GM21528 (cell line): Measurements from ENCODE around the gene FYB1.
A peak's percentile ranks its signal among the peaks of the same experiment; 100 is the strongest.
"Not testable (repeated sequence)": the region's sequence is repeated elsewhere in the genome, so short reads cannot be mapped to it uniquely, and the experiment has no call there.

Experiments used
- ATAC-seq: cut with Tn5 transposase; IDR thresholded peaks from one replicate; pipeline ENCODE4 v1.9.1; 2021; ENCODE audit warnings: mild to moderate bottlenecking, moderate library complexity; ENCODE audit not compliant: unreplicated experiment, low FRiP score

The FYB1 gene

DNA sequence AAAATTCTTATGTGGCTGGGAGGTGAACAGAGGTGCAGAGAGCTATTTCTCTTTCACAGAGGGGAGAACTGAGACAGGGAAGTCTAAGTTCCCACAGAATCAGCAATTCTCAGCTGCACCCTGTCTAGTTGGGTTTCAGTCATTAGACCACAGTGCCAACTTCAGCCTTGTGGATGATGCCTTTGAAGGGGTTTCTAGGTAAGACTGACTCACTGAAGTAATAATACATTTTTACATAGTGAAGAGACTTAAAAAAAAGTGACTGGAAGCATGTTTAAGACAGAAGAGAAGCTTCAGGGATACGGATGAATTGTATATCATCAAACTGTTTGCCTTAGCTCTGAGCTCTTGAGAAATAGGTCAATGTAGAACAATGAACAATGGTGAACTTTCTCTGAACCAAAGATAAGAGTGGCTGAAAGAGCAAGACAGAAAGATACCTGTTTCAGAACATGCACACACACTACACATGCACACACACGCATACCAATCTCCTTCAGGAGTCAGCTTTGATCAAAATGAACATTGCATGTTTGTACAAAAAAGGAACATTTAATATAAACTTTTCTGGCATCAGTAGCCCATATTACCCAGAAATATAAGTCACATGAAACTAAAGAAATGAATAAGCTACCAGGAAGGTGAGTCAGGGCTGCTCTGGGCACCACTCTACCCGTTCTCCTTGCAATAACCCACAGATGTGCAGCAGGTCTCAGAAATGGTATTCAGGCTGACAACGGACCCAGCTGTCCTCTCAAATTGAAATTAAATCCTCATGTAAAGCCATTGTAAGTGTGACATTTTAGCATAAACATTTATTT is 12.6 kb upstream of the FYB1 start:
- no peak for ATAC-seq

- no peak for ATAC-seq
Measured at GRCh38 chr5:39228596-39228995, 9.2 kb upstream of the FYB1 start.

GRCh38 chr5:39226558-39226957 is 7.2 kb upstream of the FYB1 start:
- no peak for ATAC-seq

DNA sequence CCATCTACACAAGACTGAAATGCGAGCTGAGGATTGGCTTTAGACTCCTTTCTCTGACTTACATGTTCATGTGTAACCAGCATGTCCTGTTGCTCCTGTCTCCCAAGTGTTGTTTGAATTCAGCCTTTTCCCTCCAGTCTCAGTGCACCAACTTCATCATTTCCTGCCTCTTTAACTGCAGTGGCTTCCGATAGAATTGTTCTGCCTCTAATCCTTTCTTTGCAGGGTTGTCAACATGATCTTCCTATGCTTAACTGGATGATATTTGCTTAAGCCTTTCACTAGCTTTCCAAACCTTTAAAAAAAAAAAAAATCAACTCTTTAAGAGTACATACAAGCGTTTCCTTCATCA is 6.7 kb upstream of the FYB1 start:
- no peak for ATAC-seq

GRCh38 chr5:39225405-39226099 is 6.2 kb upstream of the FYB1 start:
- ATAC-seq = no peak

- ATAC-seq = no peak
Measured at GRCh38 chr5:39224196-39224761, 4.9 kb upstream of the FYB1 start.

DNA sequence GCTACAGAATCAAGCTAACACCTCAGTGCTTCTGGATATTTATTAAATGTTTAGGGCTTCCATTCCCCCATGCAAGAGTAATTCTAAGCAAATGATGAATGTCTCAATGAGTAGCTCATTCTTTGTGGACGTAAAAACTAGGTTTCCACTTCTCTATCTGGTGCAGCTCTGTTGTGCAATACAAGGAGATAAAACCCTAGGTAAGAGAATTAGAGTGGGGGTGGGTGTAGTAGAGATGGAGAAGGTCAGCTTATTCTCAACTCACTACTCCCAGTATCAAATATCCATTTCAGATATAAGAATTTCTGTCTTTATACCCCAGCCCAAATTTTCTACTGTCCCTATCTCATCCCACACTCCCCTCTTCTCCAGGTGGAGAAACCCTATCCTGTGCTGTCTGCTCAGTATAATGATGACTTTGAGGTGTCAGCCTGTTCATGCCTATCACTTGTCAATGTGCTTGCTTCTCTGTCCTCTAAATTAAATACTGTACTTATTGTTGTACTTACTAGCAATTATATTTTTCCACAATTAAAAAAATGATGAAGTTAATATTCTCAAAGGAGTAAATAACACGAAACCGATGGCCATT is 4.3 kb upstream of the FYB1 start:
- ATAC-seq = no peak

DNA sequence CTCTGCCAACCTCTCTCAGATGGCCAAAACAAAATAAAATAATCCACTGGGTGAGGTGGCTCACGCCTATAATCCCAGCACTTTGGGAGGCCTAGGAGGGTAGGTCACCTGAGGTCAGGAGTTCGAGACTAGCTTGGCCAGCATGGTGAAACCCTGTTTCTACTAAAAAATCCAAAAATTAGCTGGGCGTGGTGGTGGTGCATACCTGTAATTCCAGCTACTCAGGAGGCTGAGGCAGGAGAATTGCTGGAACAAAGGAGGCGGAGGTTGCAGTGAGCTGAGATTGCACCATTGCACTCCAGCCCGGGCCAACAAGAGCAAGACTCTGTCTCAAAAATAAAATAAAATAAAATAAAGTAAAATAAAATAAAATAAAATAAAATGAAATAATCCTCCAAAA is 2.3 kb upstream of the FYB1 start:
- not testable (repeated sequence) for ATAC-seq

DNA sequence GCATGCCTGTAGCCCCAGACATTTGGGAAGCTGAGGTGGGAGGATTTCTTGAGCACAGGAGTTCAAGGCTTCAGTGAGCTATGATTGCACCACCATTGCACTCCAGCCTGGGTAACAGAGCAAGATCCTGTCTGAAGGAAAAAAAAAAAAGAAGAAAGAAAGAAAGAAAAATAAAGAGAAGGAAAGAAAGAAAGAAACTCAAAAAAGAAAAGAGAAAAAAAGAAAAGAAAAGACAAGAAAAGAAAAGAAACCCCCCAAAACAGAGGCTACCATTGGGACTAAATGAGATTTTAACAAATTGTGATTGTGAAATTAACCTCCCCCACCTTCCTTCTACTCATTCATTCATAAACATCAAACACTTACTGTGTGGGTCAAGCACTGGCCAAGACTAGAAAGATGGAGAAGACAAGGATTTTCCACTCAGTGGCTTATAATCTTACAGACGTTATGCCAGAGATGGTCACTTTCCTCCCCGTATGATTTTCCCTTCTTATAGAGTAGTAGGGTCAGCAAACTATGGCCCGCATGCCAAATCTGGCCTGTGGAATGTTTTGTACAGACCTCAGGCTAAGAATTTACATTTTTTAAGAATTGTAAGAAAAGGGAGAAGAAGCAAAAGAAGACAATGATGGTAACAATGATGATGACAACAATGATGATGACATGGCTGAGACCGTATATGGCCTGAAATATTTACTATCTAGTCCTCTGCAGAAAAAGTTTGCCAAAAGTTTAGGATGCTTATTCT is 1.1 kb upstream of the FYB1 start:
- no peak for ATAC-seq

DNA sequence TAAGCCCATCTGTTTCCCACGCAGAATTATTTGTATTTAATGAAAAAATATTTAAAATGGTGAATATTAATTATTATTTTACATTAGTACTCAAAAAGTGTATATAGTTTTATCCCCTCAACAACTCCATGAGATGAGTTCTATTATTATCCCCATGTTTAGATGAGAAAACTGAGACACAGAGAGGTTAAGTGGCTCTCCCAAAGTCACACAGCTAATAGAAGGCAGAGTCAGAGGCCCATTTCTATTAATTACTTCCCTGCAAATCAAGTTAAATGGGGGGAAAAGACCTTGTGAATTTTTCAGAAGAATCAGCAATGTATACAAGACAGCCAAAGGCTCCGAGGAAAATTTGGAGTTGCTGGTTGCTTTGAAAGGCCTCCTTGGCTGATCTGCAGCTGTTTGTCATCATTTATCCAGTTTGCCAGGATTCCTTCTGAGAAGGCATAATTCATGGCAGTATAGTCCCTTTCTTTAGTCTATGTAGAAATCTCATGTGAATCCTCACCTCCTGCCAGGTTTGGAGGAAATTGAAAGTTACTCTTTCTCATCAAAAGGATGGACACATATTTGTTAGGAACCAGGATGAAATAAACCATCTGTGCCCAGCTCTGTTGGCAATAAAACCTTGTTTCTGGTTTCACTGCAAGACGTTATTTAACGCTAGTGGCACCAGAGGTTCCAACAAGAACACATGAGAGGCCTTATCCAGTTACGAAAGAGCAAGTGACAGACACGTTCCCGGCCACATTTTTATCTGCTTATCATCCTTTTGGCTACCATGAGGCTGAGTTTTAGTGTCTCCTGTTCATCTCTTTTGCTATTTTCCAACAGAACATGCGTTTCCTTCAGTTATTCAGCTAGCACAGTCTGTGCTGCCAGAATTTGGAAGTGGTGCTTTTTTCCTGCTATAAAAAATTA is 621 bp downstream of the FYB1 start:
- no peak for ATAC-seq

GRCh38 chr5:39217365-39218281 is 1.7 kb downstream of the FYB1 start:
- ATAC-seq = peak; percentile 91

DNA sequence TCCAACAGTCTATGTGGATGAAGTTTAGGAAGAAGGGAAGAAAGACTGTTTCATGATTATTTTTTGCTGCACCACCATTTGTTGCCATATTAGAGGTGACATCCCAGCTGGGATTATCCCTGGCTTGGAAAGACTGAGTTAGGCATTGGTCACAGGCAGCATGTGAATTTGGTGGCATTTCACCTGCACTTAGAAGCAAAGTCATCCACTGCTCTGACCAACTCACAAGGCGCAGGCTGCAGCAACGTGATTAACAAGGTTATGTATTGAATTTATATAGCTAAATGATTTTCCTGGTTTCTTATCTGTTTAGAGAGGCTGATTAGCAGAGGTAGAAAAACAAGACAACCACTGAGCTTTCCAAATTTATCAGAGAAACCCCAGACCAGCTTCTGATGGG is 2.7 kb downstream of the FYB1 start:
- no peak for ATAC-seq

DNA sequence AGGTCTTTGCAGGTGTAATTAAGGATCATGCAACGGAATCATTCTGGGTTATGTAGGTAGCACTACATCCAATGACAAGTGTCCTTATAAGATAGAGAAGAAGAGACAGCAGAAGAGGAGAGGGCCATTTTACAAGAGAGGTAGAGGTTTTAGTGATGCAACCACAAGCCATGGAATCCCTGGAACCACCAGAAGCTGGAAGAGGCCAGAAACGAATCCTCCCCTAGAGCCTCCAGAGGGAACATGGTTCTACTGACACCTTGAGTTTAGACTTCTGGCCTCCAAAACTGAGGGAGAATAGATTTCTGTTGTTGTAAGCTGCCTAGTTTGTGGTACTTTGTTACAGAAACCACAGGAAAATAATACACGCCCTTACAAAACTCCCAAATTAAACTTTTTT is 3.5 kb downstream of the FYB1 start:
- ATAC-seq = no peak

DNA sequence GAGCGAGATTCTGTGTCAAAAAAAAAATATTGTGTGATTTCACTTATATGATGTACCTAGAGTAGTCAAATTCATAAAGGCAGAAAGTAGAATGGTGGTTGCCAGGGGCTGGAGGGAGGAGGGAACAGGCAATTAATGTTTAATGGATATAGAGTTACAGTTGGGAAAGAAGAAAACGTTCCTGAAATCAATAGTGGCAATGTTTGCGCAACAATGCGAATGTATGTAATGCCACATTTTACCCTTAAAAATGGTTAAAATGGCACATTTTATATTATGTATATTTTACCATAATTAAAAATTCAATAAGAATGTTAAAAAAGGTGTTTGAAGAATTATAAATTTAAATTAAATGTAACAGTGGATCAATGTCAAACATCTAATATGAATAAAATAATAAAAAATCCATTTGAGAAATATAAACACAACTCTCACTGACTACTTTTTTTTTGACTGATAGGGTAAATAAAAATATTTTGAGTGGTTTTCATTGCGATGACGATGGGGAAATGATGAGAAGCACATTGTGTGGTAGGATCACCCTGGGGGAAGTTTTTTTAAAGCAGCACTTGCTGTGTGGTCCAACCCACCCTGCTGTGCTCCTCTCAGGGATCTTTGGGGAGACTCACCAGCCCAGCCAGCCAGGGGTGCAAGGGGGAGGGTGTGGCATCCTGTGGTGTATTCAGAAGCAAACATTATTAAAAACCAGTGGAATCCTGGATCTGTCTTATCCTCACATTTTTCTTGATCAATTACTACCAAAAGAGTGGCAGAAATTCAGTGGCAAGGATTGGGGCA is 4.3 kb downstream of the FYB1 start:
- ATAC-seq = no peak

GRCh38 chr5:39213447-39214207 is 5.7 kb downstream of the FYB1 start:
- ATAC-seq = no peak

GRCh38 chr5:39211773-39212172 is 7.6 kb downstream of the FYB1 start:
- no peak for ATAC-seq

- no peak for ATAC-seq
Measured at GRCh38 chr5:39209924-39210323, 9.4 kb downstream of the FYB1 start.
